Stomach (tissue), 4 donors: ENCODE results near the gene ATP4B.

Experiments
- CTCF ChIP-seq, 7 experiments: fragments of 450-650 bp in 4 of 7; fragments of 200-600 bp in 3 of 7; sonication (generic) in 3 of 7; IDR thresholded peaks; one replicate each; pipeline ENCODE4 v1.5.1; 2016 to 2019; ENCODE audit warnings: antibody characterized with exemption in 7 of 7, control low read depth in 2 of 7, mild to moderate bottlenecking in 1 of 7
- EP300 ChIP-seq: sonication (generic); formaldehyde crosslinking; IDR thresholded peaks from one replicate; pipeline ENCODE4 v1.6.1; 2017; ENCODE audit warnings: antibody characterized with exemption
- POLR2A ChIP-seq, 4 donors: fragments of 450-650 bp; IDR thresholded peaks; one replicate each; pipeline ENCODE4 v1.6.1; 2016; ENCODE audit warnings: antibody characterized with exemption in 4 of 4, control low read depth in 2 of 4, mild to moderate bottlenecking in 1 of 4, moderate library complexity in 1 of 4
- POLR2AphosphoS5 ChIP-seq, 3 donors: sonication (generic); formaldehyde crosslinking; IDR thresholded peaks; one replicate each; pipeline ENCODE4 v1.6.1; 2016; ENCODE audit warnings: antibody characterized with exemption in 3 of 3

GRCh38 chr13:113666329-113666670, 8.3 kb upstream of the ATP4B start:
- TF ChIP-seq CTCF (IDR thresholded peaks at IDR 0.05) (no peak), POLR2A (IDR thresholded peaks at IDR 0.05) (no peak), POLR2AphosphoS5 (IDR thresholded peaks at IDR 0.05) (no peak), EP300 (no peak)
